HepG2 (cell line): ENCODE measurements around the gene CXCR5. TPM values are rescaled to one million over a fixed set of nuclear protein-coding genes. Genes with fewer than 3 reads are reported as not detected.

Experiments
- ATAC-seq: fragments of 200-7000 bp; cut with Tn5 transposase; 3 replicates; pipeline ENCODE4 v1.9.1; 2020; ENCODE audit warnings: mild to moderate bottlenecking, moderate library complexity
- BruUV-seq: library from RNA; stranded (reverse); fragments of 400-500 nt; replicated peaks from 2 replicates; lab custom pipeline; 2021; lab: Mats Ljungman, UMichigan
- CTCF ChIA-PET: fragments of 300-600 bp; formaldehyde crosslinking; extraction: SDS; loops from one replicate; lab custom pipeline; 2021; ENCODE audit warnings: low total read pairs, inconsistent platforms, low intra/inter-chr PET ratio; lab: Yijun Ruan, JAX
- POLR2A ChIA-PET: fragments of 350-600 bp; sonication (Branson Sonifier 250); formaldehyde crosslinking; loops from one replicate; lab custom pipeline; 2020; ENCODE audit warnings: antibody characterized with exemption, inconsistent platforms; lab: Yijun Ruan, JAX
- DNase-seq: peaks from one replicate; pipeline ENCODE4 v3.0.0-alpha.2; 2015; ENCODE audit warnings: low spot score
- FAIRE-seq: peaks from 3 replicates; lab custom pipeline; 2011; peaks lifted over from hg19 to GRCh38; lab: Jason Lieb, UNC
- H2AFZ ChIP-seq: one replicate; pipeline ENCODE4 v1.6.1; 2011; ENCODE audit warnings: low read length, inconsistent platforms
- H3K27ac ChIP-seq: fragments of 300-600 bp; 3 replicates; pipeline ENCODE4 v1.8.0; 2011; ENCODE audit warnings: mixed run types, mild to moderate bottlenecking, mixed read lengths, low read length, inconsistent platforms; ENCODE audit not compliant: insufficient read depth; ENCODE audit errors: extremely low read length
- H3K27me3 ChIP-seq, 2 experiments: fragments of 200-600 bp in 1 of 2; 2 replicates in 1 of 2; 3 replicates in 1 of 2; pipeline versions ENCODE4 v1.6.0 to v1.8.0; 2011; ENCODE audit warnings: low read length in 2 of 2, mild to moderate bottlenecking in 2 of 2, moderate library complexity in 2 of 2, inconsistent platforms in 1 of 2; ENCODE audit not compliant: insufficient read depth in 2 of 2, control insufficient read depth in 1 of 2
- H3K36me3 ChIP-seq, 2 experiments: fragments of 200-600 bp in 1 of 2; replicated peaks in 1 of 2; 2 replicates in 1 of 2; 3 replicates in 1 of 2; pipeline versions ENCODE4 v1.5.1 to v1.8.0; 2011; ENCODE audit warnings: low read length in 2 of 2, inconsistent platforms in 1 of 2; ENCODE audit not compliant: insufficient read depth in 2 of 2, control insufficient read depth in 1 of 2
- H3K4me1 ChIP-seq: 2 replicates; pipeline ENCODE4 v1.5.1; 2012; ENCODE audit warnings: low read length, inconsistent platforms; ENCODE audit not compliant: insufficient read depth
- H3K4me2 ChIP-seq: 2 replicates; pipeline ENCODE4 v1.6.0; 2011; ENCODE audit warnings: low read depth, low read length, inconsistent platforms
- H3K4me3 ChIP-seq, 3 experiments: fragments of 200-600 bp in 1 of 3; sonication (generic), shearing (Covaris generic) in 1 of 3; replicated peaks in 1 of 3; 2 replicates each; pipeline ENCODE4 v1.5.1; 2011 to 2016; ENCODE audit warnings: low read length in 3 of 3, inconsistent platforms in 2 of 3, low read depth in 2 of 3, mild to moderate bottlenecking in 2 of 3, control low read depth in 1 of 3, mixed read lengths in 1 of 3; ENCODE audit not compliant: insufficient read depth in 1 of 3
- H3K79me2 ChIP-seq: one replicate; pipeline ENCODE4 v1.6.1; 2011; ENCODE audit warnings: low read length, inconsistent platforms; ENCODE audit not compliant: insufficient read depth
- H3K9ac ChIP-seq: 2 replicates; pipeline ENCODE4 v1.6.0; 2011; ENCODE audit warnings: mild to moderate bottlenecking, low read depth, low read length, inconsistent platforms; ENCODE audit not compliant: insufficient read depth
- H3K9me3 ChIP-seq: 2 replicates; pipeline ENCODE4 v1.5.1; 2012; ENCODE audit warnings: mild to moderate bottlenecking, low read length
- H4K20me1 ChIP-seq: 2 replicates; pipeline ENCODE4 v1.6.0; 2011; ENCODE audit warnings: inconsistent platforms, mild to moderate bottlenecking, low read length, moderate library complexity; ENCODE audit not compliant: insufficient read depth
- CTCF ChIP-seq: sonication (generic); formaldehyde crosslinking; IDR thresholded peaks from 2 replicates; pipeline ENCODE4 v1.5.0; 2020; ENCODE audit warnings: mild to moderate bottlenecking, missing genetic modification reagents, moderate library complexity
- ETV5 ChIP-seq: IDR thresholded peaks from 2 replicates; pipeline ENCODE4 v1.6.1; 2018; ENCODE audit warnings: missing biosample characterization, missing genetic modification reagents, inconsistent platforms, borderline replicate concordance
- FOSL2 ChIP-seq: sonication (generic); formaldehyde crosslinking; IDR thresholded peaks from 2 replicates; pipeline ENCODE4 v1.4.0; 2020; ENCODE audit warnings: missing genetic modification reagents
- FOXA1 ChIP-seq, 2 experiments: fragments of 450-650 bp in 1 of 2; sonication (generic) in 1 of 2; formaldehyde crosslinking in 1 of 2; IDR thresholded peaks; 2 replicates each; pipeline versions ENCODE4 v1.4.0 to v1.6.1; 2016 to 2020; ENCODE audit warnings: missing genetic modification reagents in 1 of 2
- GABPA ChIP-seq, 2 experiments: IDR thresholded peaks; 2 replicates each; pipeline ENCODE4 v1.6.1; 2011 to 2016; ENCODE audit warnings: low read depth in 2 of 2, low read length in 1 of 2, missing biosample characterization in 1 of 2, missing genetic modification characterization in 1 of 2
- HIC2 ChIP-seq: sonication (generic); formaldehyde crosslinking; IDR thresholded peaks from 2 replicates; pipeline ENCODE4 v1.9.0; 2022; ENCODE audit warnings: low read depth, missing genetic modification reagents
- KDM2A ChIP-seq: sonication (generic); formaldehyde crosslinking; IDR thresholded peaks from 2 replicates; pipeline ENCODE4 v1.4.0; 2020; ENCODE audit warnings: low read depth, missing genetic modification reagents, borderline replicate concordance
- POLR2A ChIP-seq, 2 experiments: IDR thresholded peaks; 2 replicates each; pipeline ENCODE4 v1.6.1; 2011; ENCODE audit warnings: low read depth in 2 of 2, low read length in 2 of 2, mild to moderate bottlenecking in 1 of 2, moderate library complexity in 1 of 2; ENCODE audit not compliant: insufficient read depth in 1 of 2
- POLR2G ChIP-seq: fragments of 200-400 bp; formaldehyde crosslinking; IDR thresholded peaks from 2 replicates; pipeline ENCODE4 v1.6.1; 2018; ENCODE audit warnings: mild to moderate bottlenecking, low read depth, low read length, moderate library complexity
- SP4 ChIP-seq: sonication (generic); formaldehyde crosslinking; IDR thresholded peaks from 2 replicates; pipeline ENCODE4 v1.8.1; 2023; ENCODE audit warnings: mild to moderate bottlenecking, missing genetic modification reagents
- ZNF180 ChIP-seq: sonication (generic); formaldehyde crosslinking; IDR thresholded peaks from 2 replicates; pipeline ENCODE4 v1.4.0; 2020; ENCODE audit warnings: low read depth, missing genetic modification reagents, borderline replicate concordance
- ZNF263 ChIP-seq: sonication (generic); formaldehyde crosslinking; IDR thresholded peaks from 2 replicates; pipeline ENCODE4 v1.4.0; 2020; ENCODE audit warnings: missing genetic modification reagents
- ZNF282 ChIP-seq: fragments of 450-650 bp; IDR thresholded peaks from 2 replicates; pipeline ENCODE4 v1.6.1; 2018; ENCODE audit not compliant: partially characterized antibody
- ZNF362 ChIP-seq: sonication (generic); formaldehyde crosslinking; IDR thresholded peaks from 2 replicates; pipeline ENCODE4 v1.4.0; 2020; ENCODE audit warnings: missing genetic modification reagents, mild to moderate bottlenecking, borderline replicate concordance
- WGBS: methylation state at CpG from one replicate; pipeline ENCODE4 v1.1.6; 2017; ENCODE audit warnings: low lambda C conversion rate; 5-methylcytosine and 5-hydroxymethylcytosine counted together
- in situ Hi-C: cut with HindIII; loops from 2 replicates; pipeline ENCODE4 v1.10.0; 2017; ENCODE audit warnings: low pct_unique_long_range_greater_than_20kb; ENCODE audit not compliant: extremely low pct_ligation_motif_present
- intact Hi-C: fragments of 100-400 bp; cut with micrococcal nuclease; formaldehyde crosslinking; loops from one replicate; pipeline ENCODE4 v1.10.0; 2022; ENCODE audit not compliant: unreplicated experiment
- polyA plus RNA-seq, 8 experiments: library from polyadenylated mRNA; depleted of rRNA in 3 of 8; stranded (reverse) in 7 of 8; unstranded in 1 of 8; fragments of >200 nt; fragmentation: Illumina TruSeq in 4 of 8; extraction: Trizol in 4 of 8; gene quantifications; 2 replicates each; pipeline versions ENCODE4 v1.2.1 to v1.2.3, GENCODE V29; 2011 to 2016; ENCODE audit warnings: low read depth in 4 of 8, missing spikeins in 1 of 8, mixed read lengths in 1 of 8; ENCODE audit not compliant: insufficient read depth in 1 of 8
- total RNA-seq, 5 experiments: library from RNA; depleted of rRNA; stranded (reverse); fragments of >200 nt; fragmentation: Illumina TruSeq; extraction: Trizol; gene quantifications; 2 replicates each; pipeline ENCODE4 v1.2.3, GENCODE V29; 2016; ENCODE audit warnings: low read depth in 1 of 5

The CXCR5 gene
- total and polyA plus RNA-seq, 2 of the 13 experiments (the other 11 are each of a cell fraction or from before 2014, with no cell fraction given) = not detected

GRCh38 chr11:118895093-118896039 lies 11.7 kb downstream of the CXCR5 start:
- 44% methylated on average over 21 of the region's 26 CpGs for WGBS
- H3K4me2 ChIP-seq = 0 out of 2 replicates have a peak overlapping the region, but pooled peaks have one; percentile 32
- no peak overlapping the region for H3K27ac ChIP-seq
- ChIA-PET POLR2A (interaction anchor here (0.5 to 1.2 kb wide), 2 partner anchors 25 to 27 kb away, joined by 3 read pairs; no protein-coding TSS in a partner anchor), CTCF (no interaction called here)
- H3K27me3 ChIP-seq = peaks cover 3 to 17% of the 10 kb centered on the region in 2 experiments; a peak in 4 of 5 replicates
- no peak overlapping the region for H3K4me3 ChIP-seq
- in situ Hi-C loops (no loop called here), intact Hi-C loops (loop anchor here (10.0 kb wide), 1 partner anchor 1579 kb away; no protein-coding TSS in a partner anchor)
- H3K9ac ChIP-seq = no peak overlapping the region
- no TSS peak for BruUV-seq
- ATAC-seq (peak; percentile 25), FAIRE-seq (no peak), DNase-seq (no peak)
- H3K36me3 ChIP-seq = peaks cover under 1 to 4% of the 10 kb centered on the region in 2 experiments; a peak in 1 of 5 replicates
- TF ChIP-seq CTCF (peak; percentile 33), SP4 (no peak), POLR2G (0 out of 2 replicates have a peak, but pooled peaks have one; percentile 30), GABPA (IDR thresholded peaks at IDR 0.05; ENCODE audit: low read depth, low read length) (0 out of 2 replicates have a peak, but pooled peaks have one; percentile 11), GABPA (CRISPR knock-in tag; IDR thresholded peaks at IDR 0.05; ENCODE audit: low read depth) (no peak), ZNF180 (no peak), ZNF362 (no peak), FOSL2 (CRISPR knock-in tag) (no peak), ZNF282 (no peak), KDM2A (0 out of 2 replicates have a peak, but pooled peaks have one; percentile 32), FOXA1 (IDR thresholded peaks at IDR 0.05) (no peak), FOXA1 (CRISPR knock-in tag; IDR thresholded peaks at IDR 0.05) (0 out of 2 replicates have a peak, but pooled peaks have one; percentile 36), ZNF263 (peak; percentile 67), HIC2 (CRISPR knock-in tag) (no peak), ETV5 (0 out of 2 replicates have a peak, but pooled peaks have one; percentile 15), POLR2A (IDR thresholded peaks at IDR 0.05; ENCODE audit: insufficient read depth in 1 of 2, low read depth in 2 of 2, low read length in 2 of 2) (0 out of 4 replicates have a peak, but pooled peaks of 1 of the 2 experiments have one; percentile 17)
- no peaks in the 10 kb centered on the region for H4K20me1 ChIP-seq
- H3K79me2 ChIP-seq = no peaks in the 10 kb centered on the region
- H3K4me1 ChIP-seq = 0 out of 2 replicates have a peak, but pooled peaks cover 7% of the 10 kb centered on the region
- no peaks in the 10 kb centered on the region for H3K9me3 ChIP-seq
- no peak overlapping the region for H2AFZ ChIP-seq
